Kidney (tissue), 14 donors: Measurements from ENCODE around the gene TMPRSS15. TPM values are rescaled to one million over a fixed set of nuclear protein-coding genes. Genes with fewer than 3 reads are reported as not detected.

Experiments
- DNase-seq, 5 donors: peaks; one replicate each; pipeline ENCODE4 v3.0.0-alpha.2; 2013 to 2020
- FAIRE-seq: peaks from 2 replicates; lab custom pipeline; 2012; peaks lifted over from hg19 to GRCh38; lab: Jason Lieb, UNC
- H3K27ac ChIP-seq, 2 donors: one replicate each; pipeline ENCODE4 v1.7.0; 2013; ENCODE audit warnings: low read depth in 2 of 2, low read length in 2 of 2, inconsistent platforms in 1 of 2
- H3K27me3 ChIP-seq: one replicate; pipeline ENCODE4 v1.7.1; 2013; ENCODE audit warnings: low read length, inconsistent platforms; ENCODE audit not compliant: control insufficient read depth, insufficient read depth
- H3K36me3 ChIP-seq, 3 donors: one replicate each; pipeline versions ENCODE4 v1.7.0 to v1.7.1; 2013; ENCODE audit warnings: low read length in 3 of 3, control low read depth in 1 of 3, inconsistent platforms in 1 of 3; ENCODE audit not compliant: insufficient read depth in 3 of 3, control insufficient read depth in 2 of 3
- H3K4me1 ChIP-seq, 3 donors: one replicate each; pipeline versions ENCODE4 v1.7.0 to v1.7.1; 2013; ENCODE audit warnings: low read length in 3 of 3, inconsistent platforms in 1 of 3, low read depth in 1 of 3; ENCODE audit not compliant: control insufficient read depth in 2 of 3, insufficient read depth in 2 of 3
- H3K4me3 ChIP-seq, 3 donors: one replicate each; pipeline versions ENCODE4 v1.7.0 to v1.8.1; 2013; ENCODE audit warnings: low read length in 3 of 3, control low read depth in 1 of 3, inconsistent platforms in 1 of 3
- H3K9ac ChIP-seq, 3 donors: one replicate each; pipeline versions ENCODE4 v1.7.0 to v1.7.1; 2013; ENCODE audit warnings: low read length in 3 of 3, control low read depth in 1 of 3, inconsistent platforms in 1 of 3
- H3K9me3 ChIP-seq, 3 donors: one replicate each; pipeline versions ENCODE4 v1.7.0 to v1.7.1; 2013; ENCODE audit warnings: low read length in 3 of 3, control low read depth in 1 of 3, inconsistent platforms in 1 of 3; ENCODE audit not compliant: control insufficient read depth in 2 of 3, insufficient read depth in 1 of 3
- CTCF ChIP-seq: IDR thresholded peaks from 3 replicates; pipeline ENCODE4 v1.5.1; 2012; ENCODE audit warnings: mild to moderate bottlenecking, moderate library complexity, borderline replicate concordance; ENCODE audit not compliant: insufficient read depth; ENCODE audit errors: extremely low read depth
- intact Hi-C: fragments of 100-400 bp; cut with DNase I; formaldehyde crosslinking; loops from one replicate; pipeline ENCODE4 v1.11.1; 2022
- polyA plus RNA-seq: library from polyadenylated mRNA; stranded (reverse); fragments of 350-450 nt; fragmentation: Illumina TruSeq; extraction: RNeasy Lipid Tissue Mini Kit (QIAGEN cat#74804); gene quantifications from one replicate; pipeline ENCODE4 v1.2.3, GENCODE V29; 2014; ENCODE audit warnings: low read depth, low replicate concordance; ENCODE audit not compliant: insufficient read depth
- total RNA-seq: library from RNA; stranded (reverse); fragmentation: NEBNext Ultra II Directional; extraction: Animal tissue kit (Norgen Biotek cat#: 25700); gene quantifications from one replicate; pipeline ENCODE4 v1.2.1, GENCODE V29; 2021
- donor health status: control.
- donor health status: control.
- donor health status: control.
- donor health status: control.
- donor health status: control.
- donor health status: DM: yes; HTN: yes; CAD: no.
- donor health status: Normal renal cell carcinoma (clear cell type).

TMPRSS15 gene
- total and polyA plus RNA-seq, 2 donors from 2014 or later = 0.09 TPM; not detected in 1

- no peaks in the 10 kb centered on the region for H3K36me3 ChIP-seq
- H3K4me1 ChIP-seq = peaks cover 0 to 3% (median 0%) of the 10 kb centered on the region in 3 donors
- peak overlapping the region; percentile 48 to 60 (median 59) for H3K4me3 ChIP-seq
- FAIRE-seq (no peak), DNase-seq (peak in 4 of 5 donors; percentile 61 to 68 (median 64))
- no peak overlapping the region for H3K27ac ChIP-seq
- H3K9me3 ChIP-seq = no peaks in the 10 kb centered on the region
- H3K27me3 ChIP-seq = no peaks in the 10 kb centered on the region
- no peak for TF ChIP-seq CTCF
- intact Hi-C loops = no loop called here
- H3K9ac ChIP-seq = peak overlapping the region in 1 of 3 donors; percentile 34
Observed at GRCh38 chr21:18245464-18245967, 158.1 kb downstream of the TMPRSS15 start.

DNA sequence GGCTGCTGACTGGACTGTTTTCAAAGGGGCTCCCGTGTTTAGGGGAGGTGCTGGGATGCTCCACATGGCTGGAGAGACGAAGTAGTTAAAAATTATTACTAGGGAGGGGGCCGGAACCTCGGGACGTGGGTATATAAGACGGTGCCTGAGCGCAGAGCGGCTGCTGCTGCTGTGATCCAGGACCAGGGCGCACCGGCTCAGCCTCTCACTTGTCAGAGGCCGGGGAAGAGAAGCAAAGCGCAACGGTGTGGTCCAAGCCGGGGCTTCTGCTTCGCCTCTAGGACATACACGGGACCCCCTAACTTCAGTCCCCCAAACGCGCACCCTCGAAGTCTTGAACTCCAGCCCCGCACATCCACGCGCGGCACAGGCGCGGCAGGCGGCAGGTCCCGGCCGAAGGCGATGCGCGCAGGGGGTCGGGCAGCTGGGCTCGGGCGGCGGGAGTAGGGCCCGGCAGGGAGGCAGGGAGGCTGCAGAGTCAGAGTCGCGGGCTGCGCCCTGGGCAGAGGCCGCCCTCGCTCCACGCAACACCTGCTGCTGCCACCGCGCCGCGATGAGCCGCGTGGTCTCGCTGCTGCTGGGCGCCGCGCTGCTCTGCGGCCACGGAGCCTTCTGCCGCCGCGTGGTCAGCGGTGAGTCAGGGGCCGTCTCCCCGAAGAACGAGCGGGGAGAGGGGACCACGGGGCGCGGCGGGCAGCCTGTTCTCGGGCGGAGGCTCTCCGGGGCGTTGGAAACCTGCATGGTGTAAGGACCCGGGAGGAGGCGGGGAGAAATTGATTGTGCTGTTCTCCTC lies 158.7 kb downstream of the TMPRSS15 start, which contains the start of gene CHODL:
Gene CHODL (plus strand): TSS at position 163 of the 793 bp plus-strand sequence. CDS start 391 bp downstream, at position 554.
- H3K27me3 ChIP-seq = no peaks in the 10 kb centered on the region
- H3K27ac ChIP-seq = no peak within 1 kb of the TSS
- no peak for TF ChIP-seq CTCF
- peak; percentile 33 to 76 (median 55) for DNase-seq
- no peaks in the 10 kb centered on the region for H3K9me3 ChIP-seq
- H3K9ac ChIP-seq = peak within 1 kb of the TSS in 1 of 3 donors; percentile 34
- peak within 1 kb of the TSS; percentile 48 to 60 (median 59) for H3K4me3 ChIP-seq
- no peaks in the 10 kb centered on the region for H3K36me3 ChIP-seq
- FAIRE-seq = no peak
- intact Hi-C loops = no loop called here
- H3K4me1 ChIP-seq = peaks cover 0 to 3% (median 0%) of the 10 kb centered on the region in 3 donors

DNA sequence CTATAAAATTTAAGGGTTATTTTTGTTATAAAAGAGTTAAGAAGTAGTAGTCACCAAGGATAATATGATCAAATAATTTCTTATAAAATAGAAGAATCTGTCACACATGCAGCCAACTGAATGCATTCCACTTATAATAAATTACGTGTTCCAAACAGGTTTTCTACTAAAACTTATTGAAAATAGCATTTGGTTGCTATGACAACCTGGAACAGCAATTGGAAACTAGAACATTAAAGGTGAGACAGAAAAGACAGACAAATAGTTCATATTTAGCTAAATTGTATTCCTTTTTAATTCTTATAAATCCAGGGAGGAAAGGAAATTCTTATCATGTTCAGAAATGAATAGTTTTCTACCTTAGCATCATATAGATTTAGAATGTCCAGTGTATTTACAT lies 168.0 kb downstream of the TMPRSS15 start:
- Histone ChIP-seq H3K9me3 (no peaks in the 10 kb centered on the region), H3K36me3 (no peaks in the 10 kb centered on the region), H3K27me3 (no peaks in the 10 kb centered on the region), H3K27ac (no peak overlapping the region), H3K4me1 (no peaks in the 10 kb centered on the region), H3K9ac (no peak overlapping the region), H3K4me3 (no peak overlapping the region)
- DNase-seq (no peak), FAIRE-seq (no peak)
- intact Hi-C loops = no loop called here
- TF ChIP-seq CTCF = no peak
